ENCODE measurements around the gene CTPS1. TPM values are rescaled to one million over a fixed set of nuclear protein-coding genes. Genes with fewer than 3 reads are reported as not detected.

Gene CTPS1
- total and polyA plus RNA-seq, 2 donors (not counting 1 experiment from before 2014, with no cell fraction given): 12.1 to 26.5 TPM

- no peak overlapping the region for H3K27ac ChIP-seq (ENCODE audit: insufficient read depth, low read length)
- H3K36me3 ChIP-seq (ENCODE audit: control insufficient read depth, insufficient read depth, low read length): peaks cover 18% of the 10 kb centered on the region
- DNase-seq (ENCODE audit: low read depth in 2 of 2): no peak
- H3K9me3 ChIP-seq (ENCODE audit: control insufficient read depth, insufficient read depth, low read depth, low read length): no peaks in the 10 kb centered on the region
- H2AFZ ChIP-seq (ENCODE audit: low read length): no peak overlapping the region
- no peaks in the 10 kb centered on the region for H4K20me1 ChIP-seq (ENCODE audit: control insufficient read depth, extremely low read depth, insufficient read depth, low read length)
- H3K79me2 ChIP-seq (ENCODE audit: control insufficient read depth, insufficient read depth, low read length): peaks cover 43% of the 10 kb centered on the region
- no peaks in the 10 kb centered on the region for H3K27me3 ChIP-seq (ENCODE audit: control insufficient read depth, insufficient read depth, low read length)
- no peak for TF ChIP-seq CTCF (conservative IDR thresholded peaks at IDR 0.05 in 1 of 2, IDR thresholded peaks at IDR 0.05 in 1 of 2; ENCODE audit: low read depth in 1 of 2, low read length in 2 of 2)
- TF ChIP-seq EZH2 (IDR thresholded peaks at IDR 0.05; ENCODE audit: low read length, missing control alignments): no peak
- no peak overlapping the region for H3K4me3 ChIP-seq (replicated peaks in 1 of 4; ENCODE audit: control extremely low read depth in 1 of 4, insufficient read depth in 1 of 4, low read depth in 3 of 4, low read length in 4 of 4)
- no peak overlapping the region for H3K4me2 ChIP-seq (ENCODE audit: extremely low read depth, insufficient read depth, low read length)
- H3K4me1 ChIP-seq (ENCODE audit: control insufficient read depth, extremely low read depth, insufficient read depth, low read length): peaks cover 14% of the 10 kb centered on the region
- no peak overlapping the region for H3K9ac ChIP-seq (ENCODE audit: insufficient read depth, low read length)
These were observed 5.0 kb downstream of the CTPS1 start for GRCh38 chr1:40984531-40984930.

GRCh38 chr1:40985161-40985560 lies 5.7 kb downstream of the CTPS1 start:
- H3K27ac ChIP-seq (ENCODE audit: insufficient read depth, low read length): no peak overlapping the region

GRCh38 chr1:40985875-40986274 lies 6.4 kb downstream of the CTPS1 start:
- Histone ChIP-seq H3K4me3 (replicated peaks in 1 of 4; ENCODE audit: control extremely low read depth in 1 of 4, insufficient read depth in 1 of 4, low read depth in 3 of 4, low read length in 4 of 4) (no peak overlapping the region), H3K36me3 (ENCODE audit: control insufficient read depth, insufficient read depth, low read length) (peaks cover 21% of the 10 kb centered on the region), H3K79me2 (ENCODE audit: control insufficient read depth, insufficient read depth, low read length) (peaks cover 34% of the 10 kb centered on the region), H3K27ac (ENCODE audit: insufficient read depth, low read length) (no peak overlapping the region), H3K9me3 (ENCODE audit: control insufficient read depth, insufficient read depth, low read depth, low read length) (no peaks in the 10 kb centered on the region), H3K27me3 (ENCODE audit: control insufficient read depth, insufficient read depth, low read length) (no peaks in the 10 kb centered on the region), H2AFZ (ENCODE audit: low read length) (no peak overlapping the region), H4K20me1 (ENCODE audit: control insufficient read depth, extremely low read depth, insufficient read depth, low read length) (no peaks in the 10 kb centered on the region), H3K4me1 (ENCODE audit: control insufficient read depth, extremely low read depth, insufficient read depth, low read length) (peaks cover 10% of the 10 kb centered on the region), H3K4me2 (ENCODE audit: extremely low read depth, insufficient read depth, low read length) (no peak overlapping the region), H3K9ac (ENCODE audit: insufficient read depth, low read length) (no peak overlapping the region)
- no peak for DNase-seq (ENCODE audit: low read depth in 2 of 2)
- TF ChIP-seq EZH2 (IDR thresholded peaks at IDR 0.05; ENCODE audit: low read length, missing control alignments) (no peak), CTCF (conservative IDR thresholded peaks at IDR 0.05 in 1 of 2, IDR thresholded peaks at IDR 0.05 in 1 of 2; ENCODE audit: low read depth in 1 of 2, low read length in 2 of 2) (no peak)

More at GRCh38 chr1:40985161-40985560, 5.7 kb downstream of the CTPS1 start:
- Histone ChIP-seq H3K79me2 (ENCODE audit: control insufficient read depth, insufficient read depth, low read length) (peaks cover 41% of the 10 kb centered on the region), H3K9ac (ENCODE audit: insufficient read depth, low read length) (no peak overlapping the region), H3K36me3 (ENCODE audit: control insufficient read depth, insufficient read depth, low read length) (peaks cover 18% of the 10 kb centered on the region), H3K4me1 (ENCODE audit: control insufficient read depth, extremely low read depth, insufficient read depth, low read length) (peaks cover 14% of the 10 kb centered on the region), H3K4me2 (ENCODE audit: extremely low read depth, insufficient read depth, low read length) (no peak overlapping the region), H3K9me3 (ENCODE audit: control insufficient read depth, insufficient read depth, low read depth, low read length) (no peaks in the 10 kb centered on the region), H2AFZ (ENCODE audit: low read length) (no peak overlapping the region), H3K4me3 (replicated peaks in 1 of 4; ENCODE audit: control extremely low read depth in 1 of 4, insufficient read depth in 1 of 4, low read depth in 3 of 4, low read length in 4 of 4) (no peak overlapping the region), H3K27me3 (ENCODE audit: control insufficient read depth, insufficient read depth, low read length) (no peaks in the 10 kb centered on the region), H4K20me1 (ENCODE audit: control insufficient read depth, extremely low read depth, insufficient read depth, low read length) (no peaks in the 10 kb centered on the region)
- no peak for TF ChIP-seq CTCF (conservative IDR thresholded peaks at IDR 0.05 in 1 of 2, IDR thresholded peaks at IDR 0.05 in 1 of 2; ENCODE audit: low read depth in 1 of 2, low read length in 2 of 2)
- no peak for TF ChIP-seq EZH2 (IDR thresholded peaks at IDR 0.05; ENCODE audit: low read length, missing control alignments)
- no peak for DNase-seq (ENCODE audit: low read depth in 2 of 2)

Measured in fibroblast of lung (primary cell).